Erythroblast (primary cell): Measurements from ENCODE around the gene PRKCZ.

Experiments
- GATA1 ChIP-seq: IDR thresholded peaks from 2 replicates; pipeline ENCODE4 v1.6.1; 2011; ENCODE audit warnings: low read depth, mild to moderate bottlenecking, control low read depth, low read length, moderate library complexity
- POLR2A ChIP-seq: IDR thresholded peaks from 2 replicates; pipeline ENCODE4 v1.6.1; 2011; ENCODE audit warnings: mild to moderate bottlenecking, low read length

DNA sequence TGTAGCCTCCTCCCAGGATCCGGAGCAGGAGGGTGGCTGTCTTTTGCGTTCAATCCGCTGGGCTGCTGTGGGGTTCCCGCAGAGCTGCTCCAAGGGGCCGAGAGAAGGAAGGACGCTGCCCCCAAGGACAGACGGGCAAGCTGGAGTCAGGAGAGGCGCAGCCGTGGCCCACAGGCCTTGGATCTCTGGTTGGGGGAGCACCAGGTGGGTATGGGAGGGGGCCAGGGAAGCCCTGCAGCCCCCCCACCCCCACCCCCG, 162.0 kb downstream of the PRKCZ start:
- no peak for TF ChIP-seq POLR2A
- no peak for TF ChIP-seq GATA1
